OCI-M2 (cell line): ENCODE results near the gene POR.

ENCODE experiments used
- DNase-seq: peaks from one replicate; lab custom pipeline; 2025; ENCODE audit not compliant: unreplicated experiment; lab: John Stamatoyannopoulos, UW

Gene POR

DNA sequence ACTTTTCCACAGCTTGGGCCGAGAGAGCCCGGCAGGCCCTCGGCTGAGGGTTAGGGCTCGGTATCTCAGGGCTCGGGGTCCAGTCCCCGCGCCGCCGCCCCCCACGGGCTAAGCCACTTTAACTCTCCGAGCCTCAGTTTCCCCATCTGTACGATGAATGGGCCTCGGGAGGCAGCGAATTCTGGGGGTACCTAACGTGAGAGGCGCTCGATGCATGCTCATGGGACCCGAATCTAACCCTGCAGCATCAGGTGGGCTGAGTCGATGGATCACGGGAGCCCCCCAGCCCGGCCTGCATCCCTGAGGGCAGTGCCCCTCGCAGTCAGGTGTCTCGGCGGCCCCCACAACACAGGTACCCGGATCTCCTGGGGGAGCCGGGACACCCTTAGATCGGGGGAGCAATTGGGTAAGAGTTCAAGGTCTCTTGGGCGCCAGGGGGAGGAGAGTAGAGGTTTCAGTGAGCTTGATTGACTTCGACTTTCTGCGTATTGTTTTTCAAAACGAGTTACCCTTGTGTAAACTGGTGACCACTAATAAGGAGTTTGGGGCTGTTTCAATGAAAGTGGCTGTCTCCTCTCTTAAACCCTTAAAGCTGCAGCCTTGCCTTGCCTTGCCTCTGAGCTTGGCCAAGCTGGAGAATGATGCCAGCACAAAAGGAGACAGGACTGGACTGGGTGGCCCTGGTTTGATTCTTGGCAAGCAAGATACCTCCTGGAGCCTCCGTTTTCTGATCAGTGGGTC lies 631 bp downstream of the POR start:
- DNase-seq = no peak

DNA sequence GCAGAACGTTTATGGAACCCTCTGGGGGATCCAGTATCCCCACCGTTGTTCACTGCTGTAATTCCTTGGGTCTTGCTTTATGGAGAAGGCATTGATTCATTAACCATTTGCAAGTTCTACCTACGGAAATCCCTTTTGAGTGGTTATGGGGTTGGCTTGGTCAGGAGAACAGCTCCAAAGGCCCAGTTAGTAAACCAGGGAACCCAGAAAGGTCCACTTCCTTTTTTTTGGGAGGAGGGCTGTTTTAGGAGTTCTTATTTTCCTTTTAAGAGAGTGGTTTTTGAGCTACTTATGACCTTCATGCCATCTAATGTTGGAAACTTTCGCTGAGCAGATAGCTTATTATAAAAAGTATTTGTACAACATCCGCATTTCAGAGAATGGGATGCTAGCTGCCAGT lies 1.3 kb downstream of the POR start:
- DNase-seq = no peak

DNA sequence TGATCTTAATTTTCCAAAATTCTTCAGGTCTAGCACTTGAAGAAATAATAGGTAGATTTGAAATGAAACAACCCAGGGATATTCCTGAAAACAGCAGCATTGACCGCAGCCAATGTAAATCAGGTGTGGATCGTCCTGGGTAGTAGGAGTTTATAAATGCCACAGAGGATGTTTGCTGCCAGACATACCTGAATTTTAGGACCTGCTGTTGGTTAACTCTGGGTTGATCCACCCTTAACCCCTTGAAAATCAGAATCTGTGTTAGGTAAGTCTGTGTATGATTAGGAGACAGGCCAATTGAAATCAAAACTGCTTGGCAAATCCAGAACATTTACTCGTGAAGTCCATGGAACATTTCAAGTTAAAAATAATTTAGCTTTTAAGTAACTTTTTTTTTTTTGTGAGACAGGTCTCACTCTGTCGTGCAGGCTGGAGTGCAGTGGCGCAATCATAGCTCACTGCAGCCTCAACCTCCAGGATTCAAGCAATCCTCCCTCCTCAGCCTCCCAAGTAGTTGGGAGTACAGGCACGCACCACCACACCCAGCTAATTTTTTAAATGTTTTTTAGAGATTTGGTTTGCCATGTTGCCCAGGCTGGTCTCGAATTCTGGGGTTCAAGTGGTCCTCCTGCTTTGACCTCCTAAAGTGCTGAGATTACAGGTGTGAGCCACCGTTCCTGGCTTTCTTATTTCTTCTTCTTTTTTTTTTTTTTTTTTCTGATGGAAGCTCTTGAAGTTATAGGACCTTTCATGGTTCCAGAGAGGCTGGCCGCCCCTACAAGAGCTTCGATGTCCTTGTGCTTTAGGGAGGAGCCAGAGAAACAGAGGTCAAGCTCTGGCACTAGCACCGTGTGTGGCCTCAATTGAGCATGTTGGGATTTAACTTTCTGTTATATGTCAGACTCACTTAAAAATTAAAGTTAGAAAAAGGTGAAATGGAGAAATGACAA lies 2.0 kb downstream of the POR start:
- no peak for DNase-seq

GRCh38 chr7:75920431-75921161 lies 5.6 kb downstream of the POR start:
- no peak for DNase-seq

DNA sequence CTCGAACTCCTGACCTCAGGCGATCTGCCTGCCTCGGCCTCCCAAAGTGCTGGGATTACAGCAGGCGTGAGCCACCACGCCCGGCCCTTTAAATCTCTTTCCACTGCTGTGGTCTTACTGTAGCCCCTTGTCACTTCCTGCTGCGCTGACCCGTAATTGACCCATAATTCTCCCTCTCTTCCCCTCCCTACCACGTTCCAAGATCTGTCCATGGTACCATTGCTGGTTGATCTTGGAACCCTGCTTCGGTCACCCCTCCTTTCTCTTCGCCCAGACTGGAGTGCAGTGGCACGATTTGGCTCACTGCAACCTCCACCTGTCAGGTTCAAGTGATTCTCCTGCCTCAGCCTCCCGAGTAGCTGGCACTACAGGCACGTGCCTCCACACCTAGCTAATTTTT lies 6.5 kb downstream of the POR start:
- DNase-seq = no peak

GRCh38 chr7:75922966-75923603 lies 8.1 kb downstream of the POR start:
- DNase-seq = no peak

DNA sequence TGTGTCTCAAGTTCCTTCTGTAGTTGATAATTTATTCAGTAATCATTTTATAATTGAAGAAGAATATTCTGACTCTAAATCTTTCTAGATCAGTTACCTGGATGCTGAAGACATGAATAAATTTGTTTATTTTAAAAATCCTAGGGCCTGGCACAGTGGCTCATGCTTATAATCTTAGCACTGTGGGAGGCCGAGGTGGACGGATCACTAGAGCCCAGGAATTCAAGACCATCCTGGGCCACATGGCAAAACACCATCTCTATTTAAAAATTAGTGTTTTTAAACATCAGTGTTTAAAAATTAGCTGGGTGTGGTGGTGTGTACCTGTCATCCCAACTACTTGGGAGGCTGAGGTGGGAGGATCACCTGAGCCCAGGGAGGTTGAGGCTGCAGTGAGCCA lies 9.3 kb downstream of the POR start:
- no peak for DNase-seq

GRCh38 chr7:75924889-75925288 lies 9.9 kb downstream of the POR start:
- DNase-seq = no peak

GRCh38 chr7:75925717-75926435 lies 10.9 kb downstream of the POR start:
- no peak for DNase-seq

DNA sequence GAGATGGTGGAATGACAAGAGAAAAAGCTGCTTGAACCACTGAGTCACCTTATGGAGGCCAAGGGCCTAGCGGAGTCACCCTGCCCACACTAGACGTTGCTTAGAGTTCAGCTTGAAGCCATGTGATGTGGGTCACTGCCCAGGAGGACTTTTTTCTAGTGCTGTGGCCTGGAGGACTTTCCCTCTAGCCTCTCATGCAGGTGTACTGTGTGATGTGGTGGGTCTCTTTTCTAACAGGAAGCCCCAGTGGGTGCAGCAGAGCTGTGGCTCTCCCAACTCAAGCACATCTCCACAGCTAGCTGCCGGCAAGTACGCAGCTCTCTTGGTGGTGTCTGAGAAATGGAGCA lies 13.6 kb downstream of the POR start:
- DNase-seq = no peak

GRCh38 chr7:75931680-75932079 lies 16.7 kb downstream of the POR start:
- DNase-seq = no peak

GRCh38 chr7:75937958-75938786 lies 23.2 kb downstream of the POR start:
- no peak for DNase-seq

DNA sequence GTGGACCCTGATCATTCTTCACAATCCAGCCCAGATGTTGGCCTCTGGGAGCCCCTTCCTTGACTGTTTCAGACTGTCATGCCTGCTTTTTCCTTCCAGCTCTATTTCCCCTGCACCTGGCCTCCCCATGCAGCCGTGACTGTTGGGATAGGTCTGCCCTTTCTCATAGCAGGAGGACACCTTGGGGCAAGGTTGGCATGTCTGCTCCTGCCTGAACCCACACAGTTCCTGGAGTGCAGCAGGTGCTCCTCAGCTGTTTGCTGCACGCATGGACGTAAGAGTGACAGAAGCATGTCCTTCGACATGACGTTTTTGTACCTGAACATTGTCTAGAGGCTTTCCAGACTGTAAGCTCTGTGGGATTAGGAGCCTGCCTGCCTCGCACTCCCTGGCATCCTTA lies 24.0 kb downstream of the POR start:
- no peak for DNase-seq

DNA sequence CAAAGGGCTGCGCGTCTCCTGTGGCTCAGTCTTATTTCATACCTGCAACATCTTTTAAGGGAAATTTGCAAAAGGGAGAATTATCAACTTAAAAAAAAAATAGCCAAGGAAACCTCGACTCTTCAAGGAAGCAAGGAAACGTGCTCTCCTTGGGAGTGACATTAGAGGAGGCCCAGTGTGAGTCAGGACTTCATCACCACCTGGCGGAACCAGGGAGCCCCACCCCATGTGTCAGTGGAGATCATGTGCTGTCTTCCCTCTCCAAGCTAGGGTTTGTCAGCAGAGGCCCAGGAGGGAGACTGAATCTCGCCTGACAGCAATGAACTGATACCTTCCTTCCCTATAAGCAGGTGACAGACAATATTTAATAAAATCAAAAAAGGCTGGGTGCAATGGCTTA lies 28.9 kb downstream of the POR start:
- DNase-seq = no peak

DNA sequence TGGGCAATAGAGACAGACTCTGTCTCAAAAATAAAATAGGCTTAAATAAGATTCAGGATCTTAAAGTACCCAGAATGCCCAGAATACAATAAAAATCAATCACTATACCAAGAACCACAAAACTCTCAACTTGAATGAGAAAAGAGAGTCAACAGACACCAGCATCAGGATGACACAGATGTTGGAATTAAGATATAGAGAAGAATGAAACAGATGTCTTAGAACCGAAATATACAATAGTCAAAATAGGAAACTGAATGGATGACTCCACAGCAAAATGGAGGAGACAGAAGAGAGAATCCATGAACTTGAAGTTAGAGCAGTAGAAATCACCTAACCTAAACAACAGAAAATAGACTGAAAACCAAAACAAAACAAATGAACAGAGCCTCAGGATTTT lies 29.6 kb downstream of the POR start:
- no peak for DNase-seq

GRCh38 chr7:75945297-75946168 lies 30.6 kb downstream of the POR start:
- DNase-seq = no peak

GRCh38 chr7:75946207-75946855 lies 31.4 kb downstream of the POR start:
- DNase-seq = no peak

DNA sequence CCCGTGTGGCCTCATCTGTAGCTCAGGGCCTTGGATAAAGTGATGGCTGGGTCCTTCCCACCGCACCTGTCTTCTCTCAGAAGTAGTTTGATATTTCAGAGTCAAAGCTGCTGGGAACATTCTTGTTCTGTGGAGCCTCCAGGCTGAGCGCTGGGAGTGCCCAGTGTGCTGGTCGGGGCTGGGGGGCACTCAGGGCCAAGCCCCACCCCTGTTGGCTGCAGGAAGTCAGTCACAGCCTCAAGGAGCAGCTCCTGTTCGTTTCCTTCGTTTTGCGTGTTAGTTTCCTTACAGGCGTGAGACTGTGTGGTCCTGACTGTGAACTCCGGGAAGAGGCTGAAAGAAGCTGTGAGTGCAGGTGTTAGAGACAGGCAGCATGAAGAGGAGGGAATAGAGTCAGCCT lies 33.2 kb downstream of the POR start:
- DNase-seq = no peak
